H1 (cell line): ENCODE data around the gene ZMYM2. TPM values are rescaled to one million over a fixed set of nuclear protein-coding genes. Genes with fewer than 3 reads are reported as not detected.

Experiments
- CTCF ChIA-PET: fragments of 300-600 bp; sonication (Branson Sonifier 250); formaldehyde crosslinking; loops from one replicate; lab custom pipeline; 2021; ENCODE audit not compliant: partially characterized antibody; lab: Charles Lee
- POLR2A ChIA-PET: fragments of 300-600 bp; sonication (Branson Sonifier 250); formaldehyde crosslinking; loops from one replicate; lab custom pipeline; 2021; ENCODE audit warnings: inconsistent platforms; ENCODE audit not compliant: partially characterized antibody; lab: Charles Lee
- DNase-seq, 2 experiments: peaks; one replicate each; pipeline versions ENCODE4 v3.0.0 to v3.0.0-alpha.2; 2010 to 2022; ENCODE audit warnings: low spot score in 2 of 2, low read depth in 1 of 2, mixed read lengths in 1 of 2
- FAIRE-seq: peaks from 2 replicates; lab custom pipeline; 2011; peaks lifted over from hg19 to GRCh38; lab: Jason Lieb, UNC
- H2AFZ ChIP-seq: 2 replicates; pipeline ENCODE4 v1.8.1; 2012; ENCODE audit warnings: low read length, inconsistent platforms
- H2AK5ac ChIP-seq: 2 replicates; pipeline ENCODE4 v1.6.1; 2013; ENCODE audit warnings: low read depth, low read length
- H2BK120ac ChIP-seq: replicated peaks from 2 replicates; pipeline ENCODE3; 2013; ENCODE audit warnings: low read depth, low read length, inconsistent platforms
- H2BK12ac ChIP-seq: 2 replicates; pipeline ENCODE4 v1.6.1; 2013; ENCODE audit warnings: low read depth, low read length
- H2BK15ac ChIP-seq: 2 replicates; pipeline ENCODE4 v1.6.1; 2013; ENCODE audit warnings: low read length
- H2BK20ac ChIP-seq: 2 replicates; pipeline ENCODE4 v1.6.1; 2013; ENCODE audit warnings: low read length
- H2BK5ac ChIP-seq: 2 replicates; pipeline ENCODE4 v1.6.1; 2013; ENCODE audit warnings: low read depth, low read length
- H3K14ac ChIP-seq: 2 replicates; pipeline ENCODE4 v1.6.1; 2013; ENCODE audit warnings: inconsistent platforms; ENCODE audit not compliant: insufficient read length
- H3K18ac ChIP-seq: 2 replicates; pipeline ENCODE4 v1.6.1; 2013; ENCODE audit warnings: low read length; ENCODE audit errors: extremely low read depth
- H3K23ac ChIP-seq: 2 replicates; pipeline ENCODE4 v1.6.1; 2013; ENCODE audit warnings: inconsistent platforms; ENCODE audit not compliant: insufficient read length
- H3K23me2 ChIP-seq: 2 replicates; pipeline ENCODE4 v1.6.1; 2013; ENCODE audit warnings: low read depth, low read length
- H3K27ac ChIP-seq: 2 replicates; pipeline ENCODE4 v1.6.1; 2011; ENCODE audit warnings: low read depth, low read length, inconsistent platforms
- H3K27me3 ChIP-seq, 4 experiments: replicated peaks in 1 of 4; 1 replicate in 1 of 4; 2 replicates in 3 of 4; pipeline versions ENCODE4 v1.6.1 to v1.8.1; 2011 to 2013; ENCODE audit warnings: low read length in 3 of 4, mild to moderate bottlenecking in 3 of 4, inconsistent platforms in 2 of 4, mixed read lengths in 2 of 4, moderate library complexity in 1 of 4; ENCODE audit not compliant: control insufficient read depth in 3 of 4, insufficient read depth in 3 of 4; ENCODE audit errors: extremely low read depth in 1 of 4
- H3K36me3 ChIP-seq, 4 experiments: 2 replicates each; pipeline versions ENCODE4 v1.6.1 to v1.8.1; 2011 to 2013; ENCODE audit warnings: mild to moderate bottlenecking in 4 of 4, low read length in 3 of 4, moderate library complexity in 2 of 4, control low read depth in 1 of 4, inconsistent platforms in 1 of 4; ENCODE audit not compliant: insufficient read depth in 4 of 4, control insufficient read depth in 2 of 4
- H3K4ac ChIP-seq: replicated peaks from 2 replicates; pipeline ENCODE3; 2013; ENCODE audit warnings: low read length, low read depth, mixed read lengths, inconsistent platforms; ENCODE audit not compliant: insufficient read length
- H3K4me1 ChIP-seq, 4 experiments: replicated peaks in 1 of 4; 1 replicate in 1 of 4; 2 replicates in 3 of 4; pipeline versions ENCODE4 v1.6.1 to v1.8.1; 2011 to 2013; ENCODE audit warnings: low read length in 3 of 4, inconsistent platforms in 2 of 4, mixed read lengths in 1 of 4; ENCODE audit not compliant: insufficient read depth in 4 of 4, control insufficient read depth in 3 of 4
- H3K4me2 ChIP-seq, 2 experiments: 2 replicates each; pipeline versions ENCODE4 v1.6.1 to v1.8.1; 2011 to 2013; ENCODE audit warnings: low read depth in 2 of 2, low read length in 2 of 2, control low read depth in 1 of 2, inconsistent platforms in 1 of 2, mild to moderate bottlenecking in 1 of 2; ENCODE audit not compliant: insufficient read depth in 1 of 2
- H3K4me3 ChIP-seq, 4 experiments: fragments of 200-600, 300-600 bp in 1 of 4; sonication (generic), shearing (Covaris generic), sonication (Bioruptor Twin) in 1 of 4; 2 replicates each; pipeline versions ENCODE4 v1.5.1 to v1.8.1; 2011 to 2016; ENCODE audit warnings: low read length in 4 of 4, low read depth in 3 of 4, control low read depth in 2 of 4, inconsistent platforms in 2 of 4, mild to moderate bottlenecking in 2 of 4, mixed read lengths in 1 of 4, moderate library complexity in 1 of 4; ENCODE audit not compliant: insufficient read depth in 2 of 4; ENCODE audit errors: extremely low read depth in 1 of 4
- H3K56ac ChIP-seq: replicated peaks from 2 replicates; pipeline ENCODE3; 2013; ENCODE audit warnings: low read depth, mild to moderate bottlenecking, mixed read lengths, low read length, inconsistent platforms; ENCODE audit not compliant: insufficient read length
- H3K79me1 ChIP-seq: 2 replicates; pipeline ENCODE4 v1.6.1; 2013; ENCODE audit warnings: low read depth, low read length, control low read depth
- H3K79me2 ChIP-seq, 2 experiments: 2 replicates each; pipeline versions ENCODE4 v1.6.1 to v1.8.1; 2012 to 2013; ENCODE audit warnings: low read length in 2 of 2, mild to moderate bottlenecking in 2 of 2, inconsistent platforms in 1 of 2; ENCODE audit not compliant: insufficient read depth in 2 of 2, control insufficient read depth in 1 of 2
- H3K9ac ChIP-seq, 4 experiments: replicated peaks in 1 of 4; 1 replicate in 1 of 4; 2 replicates in 3 of 4; pipeline versions ENCODE4 v1.6.1 to v1.8.1; 2011 to 2013; ENCODE audit warnings: low read depth in 3 of 4, low read length in 3 of 4, control low read depth in 2 of 4, mild to moderate bottlenecking in 2 of 4, moderate library complexity in 2 of 4, inconsistent platforms in 1 of 4; ENCODE audit errors: extremely low read depth in 1 of 4
- H3K9me3 ChIP-seq, 2 experiments: 2 replicates each; pipeline versions ENCODE4 v1.6.1 to v1.8.1; 2012 to 2013; ENCODE audit warnings: mild to moderate bottlenecking in 2 of 2, moderate library complexity in 2 of 2, control low read depth in 1 of 2, inconsistent platforms in 1 of 2, low read depth in 1 of 2, low read length in 1 of 2, mixed read lengths in 1 of 2; ENCODE audit not compliant: insufficient read depth in 2 of 2
- H4K20me1 ChIP-seq, 2 experiments: replicated peaks in 1 of 2; 2 replicates each; pipeline versions ENCODE3 to v1.8.1; 2011 to 2013; ENCODE audit warnings: inconsistent platforms in 2 of 2, low read length in 2 of 2, mild to moderate bottlenecking in 1 of 2; ENCODE audit not compliant: insufficient read depth in 2 of 2, control insufficient read depth in 1 of 2
- H4K5ac ChIP-seq: 2 replicates; pipeline ENCODE4 v1.6.1; 2013; ENCODE audit warnings: low read length, low read depth, mixed read lengths, inconsistent platforms; ENCODE audit not compliant: insufficient read length
- H4K8ac ChIP-seq: 2 replicates; pipeline ENCODE4 v1.8.0; 2013; ENCODE audit warnings: mild to moderate bottlenecking, moderate library complexity, low read length, inconsistent platforms; ENCODE audit not compliant: insufficient read depth; ENCODE audit errors: extremely low read depth
- H4K91ac ChIP-seq: replicated peaks from 2 replicates; pipeline ENCODE3; 2013; ENCODE audit warnings: low read length, mixed read lengths, inconsistent platforms; ENCODE audit not compliant: insufficient read length
- CEBPB ChIP-seq: IDR thresholded peaks from 2 replicates; pipeline ENCODE4 v1.6.1; 2012; ENCODE audit warnings: low read depth, low read length
- MAFK ChIP-seq: IDR thresholded peaks from 2 replicates; pipeline ENCODE4 v1.6.1; 2012; ENCODE audit warnings: low read depth, mild to moderate bottlenecking, improper control_type of control experiment, low read length
- SP1 ChIP-seq: IDR thresholded peaks from 2 replicates; pipeline ENCODE4 v1.6.1; 2011; ENCODE audit warnings: low read depth, low read length
- TEAD4 ChIP-seq: IDR thresholded peaks from 2 replicates; pipeline ENCODE4 v1.6.1; 2012; ENCODE audit warnings: low read depth, low read length, inconsistent platforms, mixed read lengths
- WGBS, 2 experiments: shearing (Covaris generic) in 1 of 2; methylation state at CpG; one replicate each; pipeline versions ENCODE4 v1.1.6 to v1.1.7; 2013 to 2015; ENCODE audit warnings: low lambda C conversion rate in 2 of 2, mixed read lengths in 2 of 2, inconsistent platforms in 1 of 2, low coverage in 1 of 2, missing lambda C conversion rate in 1 of 2; ENCODE audit not compliant: insufficient replicate concordance in 2 of 2, insufficient coverage in 1 of 2, insufficient read length in 1 of 2; ENCODE audit errors: extremely low coverage in 1 of 2, missing lambda C conversion rate in 1 of 2; 5-methylcytosine and 5-hydroxymethylcytosine counted together
- polyA plus RNA-seq, 7 experiments: library from polyadenylated mRNA; depleted of rRNA in 3 of 7; stranded (reverse) in 5 of 7; unstranded in 2 of 7; fragments of >200 nt in 5 of 7; fragments of 200-250 nt in 2 of 7; gene quantifications; 1 replicate in 5 of 7; 2 replicates in 1 of 7; 4 replicates in 1 of 7; pipeline versions ENCODE4 v1.2.1 to v1.2.3, GENCODE V29; 2011 to 2013; ENCODE audit warnings: missing spikeins in 2 of 7, mixed read lengths in 2 of 7
- total RNA-seq: library from RNA; stranded (reverse); fragmentation: NEBNext Ultra II Directional; extraction: Animal tissue kit (Norgen Biotek cat#: 25700); gene quantifications from 2 replicates; pipeline ENCODE4 v1.2.1, GENCODE V29; 2021

The ZMYM2 gene
- total and polyA plus RNA-seq, 2 of the 8 experiments (the other 6 are each of a cell fraction or from before 2014, with no cell fraction given): 41.2 to 159 TPM

DNA sequence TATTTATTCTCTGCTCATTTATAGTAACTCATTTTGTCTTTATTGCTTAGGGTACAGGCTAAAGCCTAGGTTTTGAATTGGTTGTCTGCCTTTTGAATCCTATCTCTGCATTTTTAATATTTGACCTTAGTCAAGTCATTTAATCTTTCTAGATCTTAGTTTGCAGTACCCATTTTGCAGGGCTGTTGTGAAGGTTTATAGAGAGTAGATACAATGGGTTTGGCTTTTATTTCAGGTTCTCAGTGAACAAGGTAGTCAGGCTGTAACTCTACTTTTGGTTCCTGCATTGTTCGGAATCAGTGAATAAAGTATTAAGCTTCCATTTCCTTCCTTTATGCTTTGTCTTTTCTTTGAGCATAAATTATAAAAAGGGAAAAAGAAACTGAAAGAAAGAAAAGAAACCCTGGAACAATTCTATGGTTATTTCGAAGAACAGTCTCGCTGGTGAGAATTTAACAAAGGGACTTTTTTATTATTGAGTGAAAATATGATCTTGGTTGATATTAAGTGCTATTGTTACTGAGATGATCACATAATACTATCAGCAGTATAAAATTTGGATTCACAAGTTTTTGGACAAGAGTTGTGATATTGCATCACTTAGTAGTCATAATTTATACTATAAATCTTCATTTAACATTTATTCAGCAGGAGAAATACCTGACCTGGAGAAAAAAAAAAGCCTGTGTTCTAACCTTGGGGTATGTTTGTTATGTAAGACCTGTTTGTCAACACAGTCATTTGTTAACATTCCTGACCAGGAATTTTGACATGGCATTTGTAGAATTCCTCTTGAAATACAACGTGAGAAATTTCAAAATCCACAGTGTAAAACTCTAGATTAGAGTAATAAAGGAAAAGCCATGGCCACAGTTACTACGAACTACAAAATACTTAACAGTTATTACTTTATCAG lies 91.3 kb downstream of the ZMYM2 start:
- 88% methylated on average over 5 of the region's 5 CpGs; no CpG with 5 or more reads in 1 of the 2 experiments for WGBS, 2 experiments
- Histone ChIP-seq H2BK120ac (no peak overlapping the region), H3K18ac (no peak overlapping the region), H3K79me1 (no peaks in the 10 kb centered on the region), H3K4me3 (no peak overlapping the region), H2AK5ac (no peak overlapping the region), H4K5ac (no peak overlapping the region), H2BK20ac (no peak overlapping the region), H3K27ac (no peak overlapping the region), H4K8ac (no peak overlapping the region), H3K14ac (no peak overlapping the region), H2BK5ac (no peak overlapping the region), H3K23ac (no peak overlapping the region), H2BK12ac (no peak overlapping the region), H3K79me2 (peaks cover 0 to 10% of the 10 kb centered on the region in 2 experiments; a peak in 2 of 4 replicates), H3K9me3 (no peaks in the 10 kb centered on the region), H3K4ac (no peak overlapping the region), H3K9ac (no peak overlapping the region), H2BK15ac (no peak overlapping the region), H3K36me3 (peaks cover 0 to 44% (median 4%) of the 10 kb centered on the region in 4 experiments; a peak in 2 of 8 replicates), H3K27me3 (no peaks in the 10 kb centered on the region), H3K23me2 (no peaks in the 10 kb centered on the region), H3K4me2 (no peak overlapping the region), H4K20me1 (peaks cover 0 to 2% of the 10 kb centered on the region in 2 experiments), H2AFZ (no peak overlapping the region), H3K56ac (no peak overlapping the region), H3K4me1 (peaks cover 0 to 7% (median 3%) of the 10 kb centered on the region in 4 experiments; a peak in 4 of 7 replicates), H4K91ac (no peak overlapping the region)
- POLR2A ChIA-PET: no interaction called here
- CTCF ChIA-PET: interaction anchor here (0.9 to 1.5 kb wide), 2 partner anchors 17 to 69 kb away, joined by 3 read pairs; no protein-coding TSS in a partner anchor
- no peak for DNase-seq
- TF ChIP-seq TEAD4: peak; percentile 88
- 0 out of 2 replicates have a peak, but pooled peaks have one; percentile 44 for TF ChIP-seq SP1
- TF ChIP-seq CEBPB: peak; percentile 59; the same call in 1 of the 2 replicates
- no peak for TF ChIP-seq MAFK
- peak; percentile 71 for FAIRE-seq
